Measurements from ENCODE around the gene TMEM115. TPM values are rescaled to one million over a fixed set of nuclear protein-coding genes. Genes with fewer than 3 reads are reported as not detected.

The TMEM115 gene
- total RNA-seq, 4 donors from 2014 or later = 70.0 to 111 (median 85.1) TPM

GRCh38 chr3:50396502-50396901 is 37.2 kb upstream of the TMEM115 start:
- H3K4me1 ChIP-seq = peaks cover 0 to 7% of the 10 kb centered on the region in 2 donors
- H3K9me3 ChIP-seq = no peaks in the 10 kb centered on the region
- no peak overlapping the region for H3K27ac ChIP-seq
- TF ChIP-seq CTCF (IDR thresholded peaks at IDR 0.05) = no peak
- no peak for TF ChIP-seq POLR2A (IDR thresholded peaks at IDR 0.05)
- no peak overlapping the region for H3K4me3 ChIP-seq (replicated peaks in 1 of 3)
- H3K36me3 ChIP-seq = no peaks in the 10 kb centered on the region
- no peaks in the 10 kb centered on the region for H3K27me3 ChIP-seq
- intact Hi-C loops (cut with DNase I) = no loop called here
- WGBS, 2 donors = 92 to 93% methylated on average over 9 to 10 of the region's 10 CpGs
- DNase-seq = no peak

GRCh38 chr3:50395070-50395860 is 35.9 kb upstream of the TMEM115 start:
- TF ChIP-seq CTCF (IDR thresholded peaks at IDR 0.05) (no peak), POLR2A (IDR thresholded peaks at IDR 0.05) (no peak)
- H3K9me3 ChIP-seq = no peaks in the 10 kb centered on the region
- no peak for DNase-seq
- WGBS, 2 donors = 83 to 86% methylated on average over 5 to 6 of the region's 10 CpGs
- no peaks in the 10 kb centered on the region for H3K36me3 ChIP-seq
- no peaks in the 10 kb centered on the region for H3K27me3 ChIP-seq
- peaks cover 11 to 19% of the 10 kb centered on the region in 2 donors for H3K4me1 ChIP-seq
- H3K27ac ChIP-seq = no peak overlapping the region
- intact Hi-C loops (cut with DNase I) = no loop called here
- H3K4me3 ChIP-seq (replicated peaks in 1 of 3) = no peak overlapping the region

- intact Hi-C loops (cut with DNase I) = no loop called here
- Histone ChIP-seq H3K4me1 (peaks cover 11 to 20% of the 10 kb centered on the region in 2 donors), H3K27ac (no peak overlapping the region), H3K9me3 (no peaks in the 10 kb centered on the region), H3K27me3 (no peaks in the 10 kb centered on the region), H3K36me3 (no peaks in the 10 kb centered on the region), H3K4me3 (replicated peaks in 1 of 3) (no peak overlapping the region)
- DNase-seq = no peak
- TF ChIP-seq CTCF (IDR thresholded peaks at IDR 0.05) (no peak), POLR2A (IDR thresholded peaks at IDR 0.05) (no peak)
- 79 to 90% methylated on average over 4 to 5 of the region's 5 CpGs for WGBS, 2 donors
Observed at GRCh38 chr3:50393061-50393460, 33.7 kb upstream of the TMEM115 start.

GRCh38 chr3:50392101-50392715 is 32.9 kb upstream of the TMEM115 start:
- Histone ChIP-seq H3K27me3 (no peaks in the 10 kb centered on the region), H3K4me1 (peaks cover 11 to 20% of the 10 kb centered on the region in 2 donors), H3K27ac (no peak overlapping the region), H3K9me3 (no peaks in the 10 kb centered on the region), H3K36me3 (no peaks in the 10 kb centered on the region), H3K4me3 (replicated peaks in 1 of 3) (no peak overlapping the region)
- intact Hi-C loops (cut with DNase I) = no loop called here
- peak in 1 of 2 donors; percentile 49 for DNase-seq
- no peak for TF ChIP-seq CTCF (IDR thresholded peaks at IDR 0.05)
- TF ChIP-seq POLR2A (IDR thresholded peaks at IDR 0.05) = no peak
- 56 to 79% methylated on average over 4 to 5 of the region's 5 CpGs for WGBS, 2 donors

All from thyroid gland (tissue), 4 donors.